ENCODE results near the gene ASTN2.

Gene ASTN2

GRCh38 chr9:116674210-116674980, 740.5 kb downstream of the ASTN2 start:
- no peak for TF ChIP-seq POLR2A (IDR thresholded peaks at IDR 0.05; ENCODE audit: extremely low read depth, insufficient read length)
- TF ChIP-seq MYC (IDR thresholded peaks at IDR 0.05; ENCODE audit: low read depth, low read length) = no peak
- TF ChIP-seq MAX (IDR thresholded peaks at IDR 0.05; ENCODE audit: low read depth, low read length) = no peak
- DNase-seq (ENCODE audit: low read depth) = no peak
- no peak overlapping the region for H3K4me3 ChIP-seq (ENCODE audit: low read depth, low read length)

- TF ChIP-seq CTCF (IDR thresholded peaks at IDR 0.05; ENCODE audit: low read depth, low read length) (no peak), MYC (IDR thresholded peaks at IDR 0.05; ENCODE audit: low read depth, low read length) (no peak), POLR2A (IDR thresholded peaks at IDR 0.05; ENCODE audit: extremely low read depth, insufficient read length) (no peak), MAX (IDR thresholded peaks at IDR 0.05; ENCODE audit: low read depth, low read length) (no peak)
These were observed 741.5 kb downstream of the ASTN2 start for GRCh38 chr9:116673375-116673774.

GRCh38 chr9:116671605-116672004, 743.3 kb downstream of the ASTN2 start:
- no peak for TF ChIP-seq MAX (IDR thresholded peaks at IDR 0.05; ENCODE audit: low read depth, low read length)
- no peak for TF ChIP-seq POLR2A (IDR thresholded peaks at IDR 0.05; ENCODE audit: extremely low read depth, insufficient read length)
- TF ChIP-seq MYC (IDR thresholded peaks at IDR 0.05; ENCODE audit: low read depth, low read length) = no peak
- no peak for TF ChIP-seq CTCF (IDR thresholded peaks at IDR 0.05; ENCODE audit: low read depth, low read length)
- no peak overlapping the region for H3K4me3 ChIP-seq (ENCODE audit: low read depth, low read length)
- DNase-seq (ENCODE audit: low read depth) = no peak

More at GRCh38 chr9:116673375-116673774, 741.5 kb downstream of the ASTN2 start:
- H3K4me3 ChIP-seq (ENCODE audit: low read depth, low read length) = no peak overlapping the region
- DNase-seq (ENCODE audit: low read depth) = no peak

- TF ChIP-seq POLR2A (IDR thresholded peaks at IDR 0.05; ENCODE audit: extremely low read depth, insufficient read length) = no peak
- TF ChIP-seq MAX (IDR thresholded peaks at IDR 0.05; ENCODE audit: low read depth, low read length) = no peak
- TF ChIP-seq CTCF (IDR thresholded peaks at IDR 0.05; ENCODE audit: low read depth, low read length) = no peak
- no peak for TF ChIP-seq MYC (IDR thresholded peaks at IDR 0.05; ENCODE audit: low read depth, low read length)
- no peak for DNase-seq (ENCODE audit: low read depth)
- H3K4me3 ChIP-seq (ENCODE audit: low read depth, low read length) = no peak overlapping the region
These were observed 745.7 kb downstream of the ASTN2 start for GRCh38 chr9:116668970-116669695.

GRCh38 chr9:116663581-116663980, 751.3 kb downstream of the ASTN2 start:
- no peak overlapping the region for H3K4me3 ChIP-seq (ENCODE audit: low read depth, low read length)
- no peak for DNase-seq (ENCODE audit: low read depth)
- TF ChIP-seq POLR2A (IDR thresholded peaks at IDR 0.05; ENCODE audit: extremely low read depth, insufficient read length) (no peak), MYC (IDR thresholded peaks at IDR 0.05; ENCODE audit: low read depth, low read length) (no peak), MAX (IDR thresholded peaks at IDR 0.05; ENCODE audit: low read depth, low read length) (no peak), CTCF (IDR thresholded peaks at IDR 0.05; ENCODE audit: low read depth, low read length) (no peak)
